ENCODE data around the gene SYT9. TPM values are rescaled to one million over a fixed set of nuclear protein-coding genes. Genes with fewer than 3 reads are reported as not detected.

Gene SYT9
- total and polyA plus RNA-seq, 3 donors from 2014 or later: 2.7 to 4.1 (median 3.1) TPM

GRCh38 chr11:7493670-7494069, 242.0 kb downstream of the SYT9 start:
- 94 to 95% methylated on average over 2 of the region's 2 CpGs for WGBS, 2 donors
- no peak overlapping the region for H3K27ac ChIP-seq
- TF ChIP-seq CTCF (IDR thresholded peaks at IDR 0.05) (no peak), POLR2A (IDR thresholded peaks at IDR 0.05) (no peak)
- no peaks in the 10 kb centered on the region for H3K27me3 ChIP-seq
- H3K36me3 ChIP-seq (ENCODE audit: low read depth, missing control alignments): no peaks in the 10 kb centered on the region
- H3K4me1 ChIP-seq: peaks cover 3% of the 10 kb centered on the region
- intact Hi-C loops (cut with DNase I; ENCODE audit: low total_unique reads): no loop called here
- H3K4me3 ChIP-seq: no peak overlapping the region
- no peaks in the 10 kb centered on the region for H3K9me3 ChIP-seq
- no peak for DNase-seq

GRCh38 chr11:7494086-7494745, 242.5 kb downstream of the SYT9 start:
- no peak overlapping the region for H3K4me3 ChIP-seq
- TF ChIP-seq POLR2A (IDR thresholded peaks at IDR 0.05): no peak
- no peak for TF ChIP-seq CTCF (IDR thresholded peaks at IDR 0.05)
- H3K27ac ChIP-seq: no peak overlapping the region
- H3K27me3 ChIP-seq: no peaks in the 10 kb centered on the region
- H3K36me3 ChIP-seq (ENCODE audit: low read depth, missing control alignments): no peaks in the 10 kb centered on the region
- H3K4me1 ChIP-seq: peaks cover 3% of the 10 kb centered on the region
- no peaks in the 10 kb centered on the region for H3K9me3 ChIP-seq
- intact Hi-C loops (cut with DNase I; ENCODE audit: low total_unique reads): no loop called here
- WGBS, 2 donors: 70 to 82% methylated on average over 5 of the region's 5 CpGs
- no peak for DNase-seq

GRCh38 chr11:7495882-7496551, 244.3 kb downstream of the SYT9 start:
- DNase-seq: no peak
- Histone ChIP-seq H3K27ac (peak overlapping the region in 1 of 2 donors; percentile 7), H3K36me3 (ENCODE audit: low read depth, missing control alignments) (no peaks in the 10 kb centered on the region), H3K4me3 (no peak overlapping the region), H3K4me1 (peaks cover 3% of the 10 kb centered on the region), H3K27me3 (no peaks in the 10 kb centered on the region), H3K9me3 (no peaks in the 10 kb centered on the region)
- intact Hi-C loops (cut with DNase I; ENCODE audit: low total_unique reads): no loop called here
- WGBS, 2 donors: 65% methylated on average over 4 of the region's 4 CpGs
- no peak for TF ChIP-seq POLR2A (IDR thresholded peaks at IDR 0.05)
- no peak for TF ChIP-seq CTCF (IDR thresholded peaks at IDR 0.05)

DNA sequence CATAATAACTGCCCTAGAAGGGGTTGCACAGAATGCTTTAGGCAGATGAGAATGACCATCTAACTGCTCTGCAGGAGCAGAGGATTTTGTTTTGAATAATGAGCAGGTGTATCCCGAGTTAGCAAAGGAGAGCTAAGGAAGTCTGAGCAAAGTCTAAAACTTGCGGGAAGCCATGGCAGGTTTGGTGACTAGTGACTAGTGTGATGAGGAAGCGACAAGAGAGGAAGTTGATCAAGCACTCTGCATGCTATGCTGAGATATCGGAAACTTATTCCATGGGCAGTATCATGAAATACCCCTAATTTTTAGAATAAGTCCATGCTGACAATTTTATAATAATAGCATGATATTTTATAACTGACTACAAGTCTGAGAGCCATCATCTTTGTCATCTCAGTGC, 246.5 kb downstream of the SYT9 start:
- no peak overlapping the region for H3K27ac ChIP-seq
- H3K4me3 ChIP-seq: no peak overlapping the region
- 83 to 93% methylated on average over 4 of the region's 4 CpGs for WGBS, 2 donors
- no peak for DNase-seq
- H3K9me3 ChIP-seq: no peaks in the 10 kb centered on the region
- H3K36me3 ChIP-seq (ENCODE audit: low read depth, missing control alignments): no peaks in the 10 kb centered on the region
- intact Hi-C loops (cut with DNase I; ENCODE audit: low total_unique reads): no loop called here
- no peak for TF ChIP-seq CTCF (IDR thresholded peaks at IDR 0.05)
- H3K4me1 ChIP-seq: no peaks in the 10 kb centered on the region
- no peaks in the 10 kb centered on the region for H3K27me3 ChIP-seq

- Histone ChIP-seq H3K27ac (no peak overlapping the region), H3K4me3 (no peak overlapping the region), H3K9me3 (no peaks in the 10 kb centered on the region), H3K4me1 (no peaks in the 10 kb centered on the region), H3K27me3 (no peaks in the 10 kb centered on the region), H3K36me3 (ENCODE audit: low read depth, missing control alignments) (no peaks in the 10 kb centered on the region)
- DNase-seq: no peak
- intact Hi-C loops (cut with DNase I; ENCODE audit: low total_unique reads): no loop called here
- 98 to 100% methylated on average over 1 of the region's 1 CpG for WGBS, 2 donors
- TF ChIP-seq POLR2A (IDR thresholded peaks at IDR 0.05): no peak
- no peak for TF ChIP-seq CTCF (IDR thresholded peaks at IDR 0.05)
These were observed 247.4 kb downstream of the SYT9 start for GRCh38 chr11:7499081-7499480.
